Posterior cingulate gyrus (tissue), 11 donors: Measurements from ENCODE around the gene MERTK.
"Not testable (repeated sequence)": the region's sequence is repeated elsewhere in the genome, so short reads cannot be mapped to it uniquely, and the experiment has no call there.

Experiments
- DNase-seq, 10 donors: peaks; one replicate each; pipeline versions ENCODE4 v3.0.0 to v3.0.0-alpha.2; 2020 to 2021; ENCODE audit warnings: mixed read lengths in 3 of 10
- intact Hi-C: fragments of 100-400 bp; cut with DNase I; formaldehyde crosslinking; loops from one replicate; pipeline ENCODE4 v1.15.1; 2023

MERTK gene

DNA sequence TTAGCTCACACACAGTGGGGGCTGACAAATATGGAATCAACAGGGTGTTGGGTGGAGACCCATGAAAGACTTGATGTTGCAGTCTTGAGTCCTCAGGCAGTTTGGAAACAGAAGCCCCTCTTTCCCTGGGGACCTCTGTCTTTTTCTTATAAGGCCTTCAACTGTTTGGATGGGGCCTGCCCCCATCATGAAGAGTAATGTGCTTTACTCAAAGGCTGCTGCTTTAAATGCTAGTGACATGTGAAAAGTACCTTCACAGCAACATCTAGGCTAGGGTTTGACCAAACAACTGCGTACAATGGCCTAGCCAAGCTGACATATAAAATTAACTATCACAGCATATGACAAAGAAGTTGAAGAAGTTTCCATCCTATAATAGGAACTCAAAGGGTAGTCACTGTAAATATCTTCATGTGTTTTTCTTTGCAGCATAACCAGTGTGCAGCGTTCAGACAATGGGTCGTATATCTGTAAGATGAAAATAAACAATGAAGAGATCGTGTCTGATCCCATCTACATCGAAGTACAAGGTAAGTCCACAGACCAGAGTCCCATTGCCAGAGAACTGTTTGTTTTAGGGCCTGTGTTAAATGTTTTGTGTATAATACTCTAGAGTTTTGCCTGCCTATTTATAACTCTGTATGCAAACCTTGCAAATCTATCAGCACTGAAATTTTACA, 46.3 kb downstream of the MERTK start:
- DNase-seq, result no peak

DNA sequence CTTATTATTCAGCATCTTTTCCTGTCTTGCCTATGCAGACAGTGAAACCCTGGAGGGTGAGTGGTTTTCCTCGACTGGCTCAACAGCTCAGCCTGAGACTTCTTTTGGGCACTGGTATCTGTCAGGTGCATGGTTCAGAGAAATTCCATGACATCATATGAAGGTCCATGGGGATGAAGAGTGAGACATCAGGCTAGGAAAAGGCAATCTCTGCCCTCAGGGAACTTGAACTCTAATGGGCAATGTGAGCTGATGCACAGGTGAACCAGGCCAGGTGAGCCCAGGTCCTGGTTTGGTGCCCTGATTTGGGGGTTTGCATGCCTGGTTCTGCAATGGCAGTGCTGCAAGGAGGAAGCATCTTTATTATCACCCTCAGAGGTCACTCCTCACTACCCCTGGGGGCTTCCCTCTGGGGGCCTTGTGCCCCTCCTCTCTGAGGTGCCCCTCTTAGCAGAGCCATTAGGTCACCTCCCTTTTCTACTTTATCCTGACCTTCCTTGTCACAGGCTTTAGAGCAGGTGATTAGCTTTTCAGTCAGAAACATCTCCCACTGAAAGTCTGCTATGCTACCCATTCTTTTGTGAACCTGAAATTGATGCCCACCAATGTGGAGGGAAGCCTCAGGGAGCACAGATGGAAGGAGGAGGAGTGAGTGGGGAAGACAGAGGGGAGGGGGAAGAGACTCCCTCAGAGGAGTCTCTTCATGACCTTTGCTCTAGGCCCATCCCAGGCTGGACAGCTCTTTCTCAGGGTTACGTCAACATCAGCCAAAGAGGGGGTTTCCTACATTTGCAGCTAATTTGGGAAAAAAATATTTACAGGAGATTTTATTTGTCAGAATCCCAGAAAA, 47.3 kb downstream of the MERTK start:
- DNase-seq, result no peak
- intact Hi-C loops, result no loop called here

More for the DNA sequence above, 46.3 kb downstream of the MERTK start:
- intact Hi-C loops, result no loop called here

DNA sequence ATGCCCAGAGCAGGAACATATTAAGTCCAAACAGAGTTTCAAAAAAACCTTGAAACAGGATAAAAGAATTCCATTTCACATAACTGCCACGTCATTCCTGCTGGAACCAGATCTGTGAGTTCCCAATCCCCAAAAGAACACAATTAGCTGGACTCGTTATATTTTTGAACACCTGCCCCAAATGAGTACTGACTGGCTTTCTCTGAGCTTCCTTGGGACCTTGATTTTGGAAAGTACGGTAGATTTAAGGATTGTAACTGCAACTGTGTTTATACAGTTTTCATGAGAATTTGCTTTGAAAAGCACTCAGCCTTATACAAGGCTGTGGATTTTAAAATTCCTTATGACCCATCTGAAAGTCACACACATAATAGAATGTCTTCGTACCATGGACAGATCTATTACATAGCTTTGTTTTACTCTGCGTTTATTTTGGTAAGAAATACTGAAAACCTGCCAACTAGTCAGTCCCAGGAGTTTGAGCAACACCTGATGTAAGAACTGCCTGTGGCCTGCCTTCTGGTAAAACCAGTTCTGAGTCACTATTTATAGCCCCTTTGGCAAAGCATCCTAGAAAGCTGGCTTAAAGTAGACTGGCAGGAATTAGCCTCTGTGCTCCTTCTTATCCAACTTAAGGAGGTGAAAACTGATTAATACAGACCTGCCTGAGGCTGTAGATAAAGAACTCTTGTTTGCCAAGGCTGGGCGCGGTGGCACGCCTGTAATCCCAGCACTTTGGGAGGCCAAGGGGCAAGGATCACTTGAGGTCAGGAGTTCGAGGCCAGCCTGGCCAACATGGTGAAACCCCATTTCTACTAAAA, 48.1 kb downstream of the MERTK start:
- no peak for DNase-seq
- intact Hi-C loops, result no loop called here

DNA sequence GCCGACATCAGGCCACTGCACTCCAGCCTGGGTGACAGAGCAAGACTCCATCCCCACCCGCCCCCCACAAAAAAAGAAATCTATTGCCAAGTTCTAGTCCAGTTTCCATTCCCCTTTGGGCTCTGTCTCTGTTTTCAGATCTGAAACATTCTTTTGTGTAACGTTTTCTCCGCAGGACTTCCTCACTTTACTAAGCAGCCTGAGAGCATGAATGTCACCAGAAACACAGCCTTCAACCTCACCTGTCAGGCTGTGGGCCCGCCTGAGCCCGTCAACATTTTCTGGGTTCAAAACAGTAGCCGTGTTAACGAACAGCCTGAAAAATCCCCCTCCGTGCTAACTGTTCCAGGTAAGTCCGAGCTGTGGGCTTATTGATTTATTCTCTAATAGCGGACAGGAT, 48.8 kb downstream of the MERTK start:
- no peak for DNase-seq
- intact Hi-C loops, result no loop called here

DNA sequence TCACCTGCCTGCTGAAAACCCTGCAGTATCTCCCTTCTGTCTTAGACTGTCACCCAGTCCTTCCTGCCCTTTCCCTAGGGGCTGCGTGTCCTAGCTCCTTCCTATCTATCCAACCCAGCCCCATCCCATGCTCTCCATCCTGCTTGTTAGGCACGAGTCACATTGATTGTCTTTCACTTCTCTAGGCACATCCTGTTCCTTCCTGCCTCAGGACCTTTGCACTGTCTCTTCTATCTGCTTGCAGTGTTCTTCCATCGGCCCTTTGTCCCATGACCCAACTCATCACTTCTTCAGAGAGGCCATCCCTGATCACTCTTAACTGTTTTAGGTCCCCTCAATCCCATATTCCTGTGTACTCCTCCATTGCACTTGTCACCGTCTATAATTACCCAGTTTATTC, 50.4 kb downstream of the MERTK start:
- intact Hi-C loops, result no loop called here
- DNase-seq, result no peak

DNA sequence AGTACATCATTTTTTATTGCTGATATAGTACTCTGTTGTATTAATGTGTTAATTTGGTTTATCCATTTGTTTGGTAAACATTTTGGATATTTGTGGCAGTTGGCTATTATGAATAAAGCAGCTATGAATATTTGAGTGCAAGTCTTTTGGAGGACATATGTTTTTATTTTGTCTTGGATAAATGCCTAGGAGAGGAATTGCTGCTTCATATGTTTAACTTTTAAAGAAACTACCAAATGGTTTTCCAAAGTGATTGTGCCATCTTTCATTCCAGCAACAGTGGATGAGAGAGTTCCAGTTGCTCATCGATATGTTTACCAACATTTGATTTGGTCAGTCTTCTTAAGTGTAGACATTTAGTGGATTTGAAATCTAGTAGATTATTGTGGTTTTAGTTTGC, 51.8 kb downstream of the MERTK start:
- intact Hi-C loops, result no loop called here
- DNase-seq, result no peak

DNA sequence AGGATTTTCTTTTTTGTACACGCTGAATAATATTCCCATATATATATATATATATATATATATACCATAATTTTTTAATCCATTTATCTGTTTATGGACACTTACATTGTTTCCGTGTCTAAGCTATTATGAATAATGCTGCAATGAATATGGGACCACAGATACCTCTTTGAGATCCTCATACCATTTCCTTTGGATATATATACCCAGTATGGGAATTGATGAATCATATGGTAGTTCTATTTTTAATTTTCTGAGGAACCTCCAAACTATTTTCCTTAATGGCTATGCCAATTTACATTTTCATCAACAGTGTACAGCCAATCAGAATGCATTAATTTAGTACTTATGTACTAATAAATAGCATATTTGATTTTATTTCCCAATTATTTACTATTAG, 53.1 kb downstream of the MERTK start:
- DNase-seq, result no peak
- intact Hi-C loops, result no loop called here

DNA sequence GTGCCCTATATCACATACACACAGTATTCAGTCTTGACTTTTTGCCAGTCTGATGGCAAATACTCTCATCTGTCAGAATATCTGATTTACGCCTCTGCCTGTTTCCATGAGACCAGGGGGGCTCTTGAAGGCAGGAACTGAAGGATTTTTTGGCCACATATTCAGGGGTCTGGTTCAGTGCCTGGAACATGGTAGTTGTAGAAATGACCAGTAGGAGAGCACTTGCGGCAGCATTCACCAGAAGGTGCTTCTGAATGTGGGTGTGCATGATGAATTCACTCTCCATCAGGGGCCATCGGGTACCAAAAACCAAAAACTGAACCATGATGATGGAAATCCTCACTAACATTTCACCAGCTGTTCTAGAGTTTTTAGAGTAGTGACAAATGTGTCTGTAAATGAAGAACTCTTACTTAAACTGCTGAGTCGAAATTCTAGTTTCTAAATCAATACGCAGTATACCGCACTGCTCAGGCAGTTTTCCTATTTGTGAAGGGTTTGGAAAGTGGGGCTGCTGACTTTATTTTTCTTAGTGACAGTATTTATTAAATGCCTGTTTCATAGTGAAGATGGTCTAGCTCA, 54.6 kb downstream of the MERTK start:
- intact Hi-C loops, result no loop called here
- DNase-seq, result no peak

DNA sequence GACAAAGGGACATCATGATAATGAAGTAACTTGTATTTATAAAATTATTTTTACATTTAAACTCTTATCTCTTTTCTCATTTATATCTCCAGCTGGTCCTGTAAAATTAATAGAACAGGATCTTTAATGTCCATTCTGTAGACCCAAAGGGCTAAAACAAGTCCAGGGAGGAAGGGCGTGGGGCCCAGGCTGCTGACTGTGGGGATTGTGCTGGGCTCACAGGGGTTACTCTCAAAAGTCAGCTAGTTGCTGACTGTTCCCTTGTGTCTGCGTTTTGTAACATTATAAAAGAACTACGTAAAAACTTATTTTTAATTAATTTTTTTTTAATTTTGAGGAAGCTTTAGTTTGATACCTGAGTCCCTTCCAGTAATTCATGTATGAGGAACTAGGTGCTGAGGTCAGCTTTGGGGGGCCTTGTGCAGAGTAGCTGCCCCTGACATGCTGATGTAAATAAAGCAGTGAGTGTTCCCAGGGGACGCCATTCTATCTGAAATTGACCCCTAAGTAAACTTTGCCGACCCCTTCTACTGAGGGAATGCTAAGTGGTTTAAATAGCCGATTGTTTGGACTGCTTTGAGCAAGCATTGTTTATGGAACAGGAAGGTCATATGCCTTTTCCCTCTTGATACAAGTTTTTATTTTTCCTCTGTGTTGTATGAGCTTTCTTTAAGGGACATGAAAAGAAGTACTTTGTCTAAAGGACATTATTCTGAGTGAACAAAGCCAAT, 56.4 kb downstream of the MERTK start:
- intact Hi-C loops, result no loop called here
- DNase-seq, result no peak

DNA sequence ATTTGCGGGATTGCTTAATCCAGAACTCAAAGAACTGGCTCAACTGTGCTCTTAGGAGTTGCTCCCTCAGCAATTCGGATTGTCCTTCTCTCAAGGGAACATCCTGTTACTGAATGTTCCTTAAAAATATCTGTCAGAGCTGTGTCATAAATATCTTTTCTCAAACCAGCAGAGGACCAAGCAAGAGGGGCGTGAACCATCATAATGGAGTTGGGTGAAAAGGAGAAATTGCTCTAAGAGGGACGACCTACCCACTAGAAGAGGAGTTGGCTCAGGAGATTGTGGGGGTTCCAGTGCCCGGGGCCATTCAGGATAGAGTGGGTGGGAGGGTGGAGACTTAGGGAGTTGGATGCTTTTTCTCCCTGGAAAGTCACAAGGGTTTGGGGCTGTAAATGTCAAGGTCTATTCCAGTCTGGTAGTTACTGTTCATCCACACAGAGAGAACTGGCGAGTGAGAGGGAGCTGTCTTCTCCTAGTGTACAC, 59.5 kb downstream of the MERTK start:
- intact Hi-C loops, result no loop called here
- DNase-seq, result no peak

DNA sequence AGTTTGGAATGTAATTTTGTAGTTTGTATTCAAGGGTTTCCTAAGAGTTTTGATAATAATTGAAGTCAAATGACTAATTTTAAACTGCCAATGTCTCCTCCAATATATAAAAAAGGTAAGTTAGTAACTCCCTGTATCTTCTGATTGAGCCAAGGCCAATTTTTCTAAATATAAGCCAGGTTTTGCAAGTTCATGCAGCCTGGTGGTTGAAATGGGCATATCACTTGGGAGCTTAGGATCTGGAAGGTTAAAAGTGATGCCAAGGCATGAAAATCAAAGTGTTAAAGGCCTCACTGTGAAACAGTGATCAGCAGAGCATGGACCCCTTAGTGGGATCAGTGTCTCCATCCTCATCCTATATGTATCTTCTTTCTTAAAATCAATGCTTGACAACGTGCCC, 60.5 kb downstream of the MERTK start:
- no peak for DNase-seq
- intact Hi-C loops, result no loop called here

DNA sequence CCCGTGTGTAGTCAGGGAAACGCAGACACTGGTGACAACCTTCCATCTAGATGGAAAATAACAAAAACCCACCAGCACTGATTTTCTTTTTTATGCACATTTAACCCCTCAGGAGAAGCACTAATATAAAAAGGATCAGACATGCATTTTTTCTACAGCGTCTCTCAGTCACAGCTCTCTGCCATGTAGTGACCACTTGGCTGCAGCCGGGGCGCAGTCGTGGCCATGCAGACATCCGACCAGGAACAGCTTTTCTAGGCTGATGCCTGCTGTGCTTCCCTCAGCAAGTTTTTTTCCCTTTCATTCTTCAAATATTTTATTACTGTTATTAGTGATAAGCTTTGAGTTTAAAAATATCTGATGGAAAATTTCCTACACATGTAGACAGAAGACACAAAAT, 63.3 kb downstream of the MERTK start:
- intact Hi-C loops, result no loop called here
- DNase-seq, result no peak

DNA sequence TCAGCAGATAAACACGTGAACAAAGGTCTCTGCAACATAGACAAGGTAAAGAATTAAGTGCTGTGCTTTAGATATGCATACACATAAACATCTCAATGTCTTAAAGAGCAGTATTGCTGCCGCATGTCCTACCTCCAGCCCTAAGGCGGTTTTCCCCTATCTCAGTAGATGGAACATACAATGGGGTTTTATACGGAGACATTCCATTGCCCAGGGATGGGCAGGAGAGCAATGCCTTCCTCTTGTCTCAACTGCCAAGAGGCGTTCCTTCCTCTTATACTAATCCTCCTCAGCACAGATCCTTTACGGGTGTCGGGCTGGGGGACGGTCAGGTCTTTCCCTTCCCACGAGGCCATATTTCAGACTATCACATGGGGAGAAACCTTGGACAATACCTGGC, 64.7 kb downstream of the MERTK start:
- DNase-seq, intact Hi-C loops: not testable (repeated sequence)

DNA sequence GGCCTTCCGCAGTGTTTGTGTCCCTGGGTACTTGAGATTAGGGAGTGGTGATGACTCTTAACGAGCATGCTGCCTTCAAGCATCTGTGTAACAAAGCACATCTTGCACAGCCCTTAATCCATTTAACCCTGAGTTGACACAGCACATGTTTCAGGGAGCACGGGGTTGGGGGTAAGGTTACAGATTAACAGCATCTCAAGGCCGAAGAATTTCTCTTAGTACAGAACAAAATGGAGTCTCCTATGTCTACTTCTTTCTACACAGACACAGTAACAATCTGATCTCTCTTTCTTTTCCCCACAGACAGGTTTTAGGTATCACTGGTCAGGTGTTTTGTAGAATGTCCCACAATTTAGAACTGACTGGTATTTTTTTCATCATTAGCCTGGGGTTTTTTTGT, 65.1 kb downstream of the MERTK start:
- DNase-seq, intact Hi-C loops: not testable (repeated sequence)

DNA sequence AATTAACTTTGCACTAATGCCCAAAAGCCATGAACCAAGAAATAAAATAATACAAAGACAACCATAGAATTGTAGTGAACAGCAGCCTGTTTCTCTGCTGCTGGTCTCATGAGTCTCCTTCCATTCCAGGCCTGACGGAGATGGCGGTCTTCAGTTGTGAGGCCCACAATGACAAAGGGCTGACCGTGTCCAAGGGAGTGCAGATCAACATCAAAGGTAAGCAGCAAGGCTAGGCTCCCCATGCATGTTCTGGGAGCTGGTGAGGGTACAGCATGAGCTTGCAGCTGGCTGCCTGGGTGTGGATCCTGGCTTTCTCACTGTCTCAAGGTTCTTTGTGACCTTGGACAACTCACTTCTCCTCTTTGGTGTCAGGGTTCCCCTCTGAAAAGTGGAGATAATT, 66.7 kb downstream of the MERTK start:
- intact Hi-C loops, result no loop called here
- no peak for DNase-seq

DNA sequence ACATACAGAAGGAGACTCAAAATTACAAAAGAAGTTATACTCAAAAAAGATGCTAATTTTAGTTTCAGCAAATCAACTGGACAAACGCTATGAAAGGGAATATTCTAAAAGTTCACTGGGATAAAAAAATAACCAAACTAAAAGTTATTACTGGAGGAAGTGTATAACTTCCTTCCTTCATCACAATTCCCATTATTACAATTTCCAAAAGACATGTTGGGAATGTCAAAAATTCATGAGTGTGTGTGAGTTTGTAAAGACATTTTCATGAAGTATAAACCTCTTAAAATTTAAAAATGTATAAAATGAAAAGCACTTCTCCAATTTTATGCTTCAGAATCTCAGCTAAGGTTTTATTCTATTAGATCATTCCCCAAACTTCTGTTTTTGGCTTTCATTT, 67.8 kb downstream of the MERTK start:
- intact Hi-C loops, result no loop called here
- DNase-seq, result no peak

DNA sequence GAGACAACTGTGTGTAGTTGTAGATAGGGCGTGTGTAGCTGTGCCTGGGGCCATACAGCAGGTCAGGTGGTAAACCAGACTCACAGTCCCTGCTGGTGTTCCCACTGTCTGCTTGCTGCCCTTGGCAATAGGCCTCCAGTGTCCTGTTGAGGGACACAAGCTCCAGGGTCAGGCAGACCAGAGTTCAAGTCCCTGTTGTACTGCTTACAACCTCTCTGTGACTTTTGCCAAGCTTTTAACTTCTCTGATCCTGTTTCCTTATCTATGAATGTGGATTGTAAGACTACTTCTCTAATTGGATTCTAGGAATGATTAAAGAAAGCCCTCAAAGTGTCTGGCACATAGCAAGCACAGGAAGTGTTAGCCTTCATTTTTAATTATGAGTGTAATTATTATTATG, 68.6 kb downstream of the MERTK start:
- intact Hi-C loops, result no loop called here
- DNase-seq, result no peak

DNA sequence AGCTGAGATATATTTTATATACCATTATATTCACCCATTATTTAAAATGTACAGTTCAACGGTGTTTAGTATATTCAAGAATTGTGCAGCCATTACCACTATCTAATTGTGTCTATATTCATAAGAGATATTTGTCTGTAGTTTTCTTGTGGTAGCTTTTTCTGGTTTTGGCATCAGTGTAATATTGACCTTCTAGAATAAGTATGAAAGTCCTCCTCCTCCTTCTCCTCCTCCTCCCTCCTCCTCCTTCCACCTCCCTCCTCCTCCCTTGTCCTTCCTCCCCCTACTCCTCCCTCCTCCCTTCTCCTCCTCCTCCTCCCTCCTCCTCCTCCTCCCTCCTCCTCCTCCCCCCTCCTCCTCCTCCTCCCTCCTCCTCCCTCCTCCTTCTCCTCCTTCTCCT, 72.0 kb downstream of the MERTK start:
- intact Hi-C loops, result no loop called here
- DNase-seq, result no peak

DNA sequence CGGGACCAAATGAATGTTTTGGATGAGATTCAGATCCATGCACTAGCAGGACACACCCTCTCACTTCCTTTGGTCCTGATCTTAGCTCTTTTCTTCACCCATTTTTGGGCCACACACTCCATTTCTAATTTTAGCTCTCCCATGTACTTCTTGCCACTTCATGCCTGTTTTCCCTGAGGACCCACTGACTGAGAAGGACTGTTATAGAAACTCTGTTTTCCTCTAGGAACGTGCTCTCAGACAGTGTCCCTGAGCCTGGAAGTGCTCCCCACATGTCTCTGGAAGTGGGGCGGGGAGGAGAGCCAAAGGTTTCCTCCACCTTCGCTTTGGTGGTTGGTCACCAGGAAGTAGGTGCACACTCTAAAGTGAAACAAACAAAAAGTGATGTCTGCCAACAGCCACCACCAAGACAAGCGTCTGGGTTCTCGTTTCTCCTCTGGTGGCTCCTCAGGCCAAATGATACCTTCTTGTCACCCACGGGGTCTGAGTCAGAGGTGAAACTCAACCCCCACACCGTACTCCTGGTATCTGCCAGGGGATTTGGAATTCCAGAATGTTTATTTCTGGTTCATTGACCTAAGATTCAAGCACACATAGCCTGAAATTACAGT, 74.7 kb downstream of the MERTK start:
- intact Hi-C loops, result no loop called here
- no peak for DNase-seq

DNA sequence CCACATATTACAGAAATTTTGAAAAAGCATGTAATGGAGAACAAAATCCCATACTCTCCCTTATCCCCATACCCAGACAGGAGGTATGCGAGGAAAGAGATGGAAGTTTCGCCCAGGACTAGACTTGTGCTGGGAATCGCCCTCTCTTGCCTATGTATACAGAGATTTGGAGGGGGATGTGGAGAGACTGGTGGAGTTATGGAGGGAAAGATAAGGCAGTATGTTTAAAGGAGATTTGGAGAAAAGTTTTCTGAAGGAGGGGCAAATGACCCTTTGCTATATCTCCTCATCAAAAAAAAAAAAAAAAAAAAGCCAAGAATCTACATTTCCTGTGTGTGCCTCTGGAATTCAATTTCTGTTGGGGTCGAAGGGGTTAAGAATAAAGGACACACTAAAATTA, 75.3 kb downstream of the MERTK start:
- intact Hi-C loops, result no loop called here
- no peak for DNase-seq
